C4-2B (cell line): ENCODE results near the gene EPS8L1.

Experiments
- H3K27ac ChIP-seq: fragments of 450-650 bp; 2 replicates; pipeline ENCODE4 v1.5.1; 2017
- CTCF ChIP-seq: fragments of 450-650 bp; conservative IDR thresholded peaks from 2 replicates; pipeline ENCODE4 v1.5.1; 2017; ENCODE audit warnings: mild to moderate bottlenecking
- ZFX ChIP-seq: fragments of 450-650 bp; IDR thresholded peaks from 2 replicates; pipeline ENCODE4 v1.6.1; 2017

EPS8L1 gene

GRCh38 chr19:55078996-55079395 is 3.3 kb downstream of the EPS8L1 start:
- no peak overlapping the region for H3K27ac ChIP-seq
- TF ChIP-seq ZFX (no peak), CTCF (no peak)

- H3K27ac ChIP-seq = no peak overlapping the region
- TF ChIP-seq CTCF (no peak), ZFX (no peak)
Measured at GRCh38 chr19:55079400-55080038, 3.9 kb downstream of the EPS8L1 start.

GRCh38 chr19:55080121-55080967 is 4.7 kb downstream of the EPS8L1 start:
- TF ChIP-seq CTCF = no peak
- TF ChIP-seq ZFX = no peak
- no peak overlapping the region for H3K27ac ChIP-seq

- H3K27ac ChIP-seq = no peak overlapping the region
- TF ChIP-seq ZFX = no peak
- no peak for TF ChIP-seq CTCF
Measured at GRCh38 chr19:55080968-55081769, 5.5 kb downstream of the EPS8L1 start.

- no peak for TF ChIP-seq ZFX
- no peak for TF ChIP-seq CTCF
- H3K27ac ChIP-seq = no peak overlapping the region
Measured at GRCh38 chr19:55081770-55082019, 6.0 kb downstream of the EPS8L1 start.

DNA sequence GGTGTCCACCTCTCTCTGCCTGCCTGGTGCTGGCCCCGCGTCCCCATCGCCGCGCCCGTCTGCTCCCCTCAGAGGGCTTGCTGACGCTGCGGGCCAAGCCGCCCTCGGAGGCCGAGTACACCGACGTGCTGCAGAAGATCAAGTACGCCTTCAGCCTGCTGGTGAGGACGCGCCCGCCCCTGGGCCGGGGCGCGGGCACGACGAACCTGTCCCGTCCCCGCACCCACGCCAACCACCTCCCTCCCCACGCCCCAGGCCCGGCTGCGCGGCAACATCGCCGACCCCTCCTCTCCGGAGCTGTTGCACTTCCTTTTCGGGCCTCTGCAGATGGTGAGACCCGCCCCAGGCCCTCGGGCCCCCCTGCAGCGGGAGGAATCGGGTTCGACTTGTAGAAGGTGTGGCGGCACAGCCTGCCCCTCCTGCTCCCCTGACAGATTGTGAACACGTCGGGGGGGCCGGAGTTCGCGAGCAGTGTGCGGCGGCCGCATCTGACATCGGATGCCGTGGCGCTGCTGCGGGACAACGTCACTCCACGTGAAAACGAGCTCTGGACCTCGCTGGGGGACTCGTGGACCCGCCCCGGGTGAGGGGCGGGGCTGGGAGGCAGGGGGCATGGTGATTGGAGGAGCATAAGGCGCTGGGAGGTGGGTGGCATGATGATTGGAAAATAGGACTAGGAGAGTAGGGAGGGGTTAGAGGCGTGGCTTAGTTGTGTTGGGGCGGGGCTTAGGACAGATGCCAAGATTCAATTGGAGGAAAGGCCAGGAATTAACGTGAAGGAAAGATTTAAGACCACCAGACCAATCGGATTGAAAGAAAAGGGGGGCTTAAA is 6.6 kb downstream of the EPS8L1 start:
- no peak overlapping the region for H3K27ac ChIP-seq
- TF ChIP-seq CTCF = no peak
- no peak for TF ChIP-seq ZFX
